Measurements from ENCODE around the gene SNORC. TPM values are rescaled to one million over a fixed set of nuclear protein-coding genes. Genes with fewer than 3 reads are reported as not detected.
"Not testable (repeated sequence)": the region's sequence is repeated elsewhere in the genome, so short reads cannot be mapped to it uniquely, and the experiment has no call there.

SNORC gene
- polyA plus RNA-seq, 2 donors = 1.0 to 2.4 TPM

GRCh38 chr2:232901736-232902578 is 31.9 kb downstream of the SNORC start:
- Histone ChIP-seq H3K27me3 (ENCODE audit: control insufficient read depth in 1 of 2, insufficient read depth in 2 of 2, low read length in 2 of 2) (no peaks in the 10 kb centered on the region), H3K4me1 (ENCODE audit: control insufficient read depth in 2 of 2, insufficient read depth in 2 of 2, low read length in 1 of 2) (peaks cover 0 to 6% of the 10 kb centered on the region in 2 donors), H3K4me3 (ENCODE audit: low read depth in 1 of 2, low read length in 2 of 2) (no peak overlapping the region), H3K9me3 (ENCODE audit: control insufficient read depth in 2 of 2, insufficient read depth in 1 of 2, low read depth in 1 of 2, low read length in 1 of 2) (no peaks in the 10 kb centered on the region), H3K36me3 (ENCODE audit: control insufficient read depth in 2 of 2, insufficient read depth in 2 of 2, low read length in 1 of 2) (no peaks in the 10 kb centered on the region), H3K27ac (ENCODE audit: low read depth in 2 of 2, low read length in 1 of 2) (no peak overlapping the region)
- 73 to 77% methylated on average over 28 of the region's 28 CpGs for WGBS, 2 donors

- no peaks in the 10 kb centered on the region for H3K9me3 ChIP-seq (ENCODE audit: control insufficient read depth in 2 of 2, insufficient read depth in 1 of 2, low read depth in 1 of 2, low read length in 1 of 2)
- H3K4me3 ChIP-seq (ENCODE audit: low read depth in 1 of 2, low read length in 2 of 2) = no peak overlapping the region
- 79 to 87% methylated on average over 9 of the region's 9 CpGs for WGBS, 2 donors
- H3K27me3 ChIP-seq (ENCODE audit: control insufficient read depth in 1 of 2, insufficient read depth in 2 of 2, low read length in 2 of 2) = no peaks in the 10 kb centered on the region
- peaks cover 0 to 6% of the 10 kb centered on the region in 2 donors for H3K4me1 ChIP-seq (ENCODE audit: control insufficient read depth in 2 of 2, insufficient read depth in 2 of 2, low read length in 1 of 2)
- no peak overlapping the region for H3K27ac ChIP-seq (ENCODE audit: low read depth in 2 of 2, low read length in 1 of 2)
- H3K36me3 ChIP-seq (ENCODE audit: control insufficient read depth in 2 of 2, insufficient read depth in 2 of 2, low read length in 1 of 2) = no peaks in the 10 kb centered on the region
These were observed 33.9 kb downstream of the SNORC start for GRCh38 chr2:232903989-232904388.

DNA sequence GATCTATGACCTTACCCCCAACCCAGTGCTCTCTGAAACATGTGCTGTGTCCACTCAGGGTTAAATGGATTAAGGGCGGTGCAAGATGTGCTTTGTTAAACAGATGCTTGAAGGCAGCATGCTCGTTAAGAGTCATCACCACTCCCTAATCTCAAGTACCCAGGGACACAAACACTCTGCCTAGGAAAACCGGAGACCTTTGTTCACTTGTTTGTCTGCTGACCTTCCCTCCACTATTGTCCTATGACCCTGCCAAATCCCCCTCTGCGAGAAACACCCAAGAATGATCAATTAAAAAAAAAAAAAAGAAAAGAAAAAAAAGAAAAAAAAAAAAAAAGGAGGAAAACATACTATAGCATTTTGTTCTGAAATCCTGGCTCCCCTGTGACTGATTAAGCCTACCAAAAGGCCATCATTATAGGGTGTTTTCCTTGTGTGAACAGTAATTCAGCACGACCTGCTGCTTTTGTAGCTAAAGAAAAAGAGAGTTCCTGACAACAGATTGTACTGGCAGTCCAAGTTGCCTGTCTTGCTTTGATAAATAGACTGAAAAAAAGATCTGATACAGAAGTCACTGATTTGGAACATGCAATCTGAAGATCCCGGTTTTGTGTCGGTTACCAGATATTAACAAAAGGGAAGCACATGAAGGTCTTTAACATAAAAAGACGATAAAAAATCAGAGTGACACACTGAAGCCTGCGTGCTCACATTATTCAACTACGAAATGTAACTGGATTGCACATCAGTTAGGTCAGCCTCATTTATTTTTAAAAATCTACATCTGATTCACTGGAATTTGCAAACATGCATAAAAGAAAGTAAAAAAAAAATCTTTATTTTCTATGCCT is 37.0 kb downstream of the SNORC start:
- 64 to 68% methylated on average over 8 to 9 of the region's 10 CpGs for WGBS, 2 donors
- not testable (repeated sequence) for H3K27me3 ChIP-seq (ENCODE audit: control insufficient read depth in 1 of 2, insufficient read depth in 2 of 2, low read length in 2 of 2); H3K9me3 ChIP-seq (ENCODE audit: control insufficient read depth in 2 of 2, insufficient read depth in 1 of 2, low read depth in 1 of 2, low read length in 1 of 2); H3K36me3 ChIP-seq (ENCODE audit: control insufficient read depth in 2 of 2, insufficient read depth in 2 of 2, low read length in 1 of 2); H3K4me3 ChIP-seq (ENCODE audit: low read depth in 1 of 2, low read length in 2 of 2); H3K4me1 ChIP-seq (ENCODE audit: control insufficient read depth in 2 of 2, insufficient read depth in 2 of 2, low read length in 1 of 2); H3K27ac ChIP-seq (ENCODE audit: low read depth in 2 of 2, low read length in 1 of 2)

- H3K4me1 ChIP-seq (ENCODE audit: control insufficient read depth in 2 of 2, insufficient read depth in 2 of 2, low read length in 1 of 2); H3K9me3 ChIP-seq (ENCODE audit: control insufficient read depth in 2 of 2, insufficient read depth in 1 of 2, low read depth in 1 of 2, low read length in 1 of 2); H3K36me3 ChIP-seq (ENCODE audit: control insufficient read depth in 2 of 2, insufficient read depth in 2 of 2, low read length in 1 of 2); H3K27ac ChIP-seq (ENCODE audit: low read depth in 2 of 2, low read length in 1 of 2); H3K4me3 ChIP-seq (ENCODE audit: low read depth in 1 of 2, low read length in 2 of 2); H3K27me3 ChIP-seq (ENCODE audit: control insufficient read depth in 1 of 2, insufficient read depth in 2 of 2, low read length in 2 of 2): not testable (repeated sequence)
- 92 to 96% methylated on average over 9 of the region's 9 CpGs for WGBS, 2 donors
These were observed 37.6 kb downstream of the SNORC start for GRCh38 chr2:232907718-232908085.

- Histone ChIP-seq H3K4me3 (ENCODE audit: low read depth in 1 of 2, low read length in 2 of 2) (no peak overlapping the region), H3K27me3 (ENCODE audit: control insufficient read depth in 1 of 2, insufficient read depth in 2 of 2, low read length in 2 of 2) (no peaks in the 10 kb centered on the region), H3K9me3 (ENCODE audit: control insufficient read depth in 2 of 2, insufficient read depth in 1 of 2, low read depth in 1 of 2, low read length in 1 of 2) (no peaks in the 10 kb centered on the region), H3K36me3 (ENCODE audit: control insufficient read depth in 2 of 2, insufficient read depth in 2 of 2, low read length in 1 of 2) (no peaks in the 10 kb centered on the region), H3K27ac (ENCODE audit: low read depth in 2 of 2, low read length in 1 of 2) (no peak overlapping the region), H3K4me1 (ENCODE audit: control insufficient read depth in 2 of 2, insufficient read depth in 2 of 2, low read length in 1 of 2) (no peaks in the 10 kb centered on the region)
- 72 to 79% methylated on average over 6 of the region's 6 CpGs for WGBS, 2 donors
These were observed 38.6 kb downstream of the SNORC start for GRCh38 chr2:232908695-232909094.

DNA sequence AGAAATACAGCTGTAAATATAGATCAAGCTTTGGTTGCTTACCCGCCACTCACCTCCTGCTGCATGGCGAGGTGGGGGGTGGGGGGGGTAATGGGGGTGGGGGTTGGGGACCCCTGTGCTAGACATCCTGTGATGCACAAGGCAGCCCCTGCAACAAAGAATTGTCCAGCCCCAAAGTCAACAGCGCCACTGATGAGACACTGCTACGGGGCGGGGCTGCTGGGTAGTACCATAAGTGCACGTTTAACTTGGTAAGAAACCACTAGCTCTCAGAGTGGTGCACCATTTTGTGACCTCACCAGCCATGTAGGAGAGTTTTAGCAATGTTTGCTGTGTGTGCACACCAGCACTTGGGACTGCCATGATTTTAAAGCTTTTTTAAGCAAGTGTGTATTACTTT is 40.3 kb downstream of the SNORC start:
- Histone ChIP-seq H3K27me3 (ENCODE audit: control insufficient read depth in 1 of 2, insufficient read depth in 2 of 2, low read length in 2 of 2) (no peaks in the 10 kb centered on the region), H3K27ac (ENCODE audit: low read depth in 2 of 2, low read length in 1 of 2) (no peak overlapping the region), H3K9me3 (ENCODE audit: control insufficient read depth in 2 of 2, insufficient read depth in 1 of 2, low read depth in 1 of 2, low read length in 1 of 2) (no peaks in the 10 kb centered on the region), H3K36me3 (ENCODE audit: control insufficient read depth in 2 of 2, insufficient read depth in 2 of 2, low read length in 1 of 2) (no peaks in the 10 kb centered on the region), H3K4me3 (ENCODE audit: low read depth in 1 of 2, low read length in 2 of 2) (no peak overlapping the region), H3K4me1 (ENCODE audit: control insufficient read depth in 2 of 2, insufficient read depth in 2 of 2, low read length in 1 of 2) (no peaks in the 10 kb centered on the region)
- 91 to 97% methylated on average over 6 of the region's 6 CpGs for WGBS, 2 donors

- Histone ChIP-seq H3K4me3 (ENCODE audit: low read depth in 1 of 2, low read length in 2 of 2) (no peak overlapping the region), H3K27me3 (ENCODE audit: control insufficient read depth in 1 of 2, insufficient read depth in 2 of 2, low read length in 2 of 2) (no peaks in the 10 kb centered on the region), H3K36me3 (ENCODE audit: control insufficient read depth in 2 of 2, insufficient read depth in 2 of 2, low read length in 1 of 2) (no peaks in the 10 kb centered on the region), H3K4me1 (ENCODE audit: control insufficient read depth in 2 of 2, insufficient read depth in 2 of 2, low read length in 1 of 2) (no peaks in the 10 kb centered on the region), H3K9me3 (ENCODE audit: control insufficient read depth in 2 of 2, insufficient read depth in 1 of 2, low read depth in 1 of 2, low read length in 1 of 2) (no peaks in the 10 kb centered on the region), H3K27ac (ENCODE audit: low read depth in 2 of 2, low read length in 1 of 2) (no peak overlapping the region)
- WGBS, 2 donors = 62 to 65% methylated on average over 1 of the region's 1 CpG
These were observed 41.7 kb downstream of the SNORC start for GRCh38 chr2:232911712-232912277.

- Histone ChIP-seq H3K27ac (ENCODE audit: low read depth in 2 of 2, low read length in 1 of 2) (no peak overlapping the region), H3K9me3 (ENCODE audit: control insufficient read depth in 2 of 2, insufficient read depth in 1 of 2, low read depth in 1 of 2, low read length in 1 of 2) (no peaks in the 10 kb centered on the region), H3K36me3 (ENCODE audit: control insufficient read depth in 2 of 2, insufficient read depth in 2 of 2, low read length in 1 of 2) (no peaks in the 10 kb centered on the region), H3K4me1 (ENCODE audit: control insufficient read depth in 2 of 2, insufficient read depth in 2 of 2, low read length in 1 of 2) (no peaks in the 10 kb centered on the region), H3K4me3 (ENCODE audit: low read depth in 1 of 2, low read length in 2 of 2) (no peak overlapping the region), H3K27me3 (ENCODE audit: control insufficient read depth in 1 of 2, insufficient read depth in 2 of 2, low read length in 2 of 2) (no peaks in the 10 kb centered on the region)
- WGBS, 2 donors = 72 to 74% methylated on average over 2 of the region's 2 CpGs
These were observed 43.8 kb downstream of the SNORC start for GRCh38 chr2:232913903-232914302.

DNA sequence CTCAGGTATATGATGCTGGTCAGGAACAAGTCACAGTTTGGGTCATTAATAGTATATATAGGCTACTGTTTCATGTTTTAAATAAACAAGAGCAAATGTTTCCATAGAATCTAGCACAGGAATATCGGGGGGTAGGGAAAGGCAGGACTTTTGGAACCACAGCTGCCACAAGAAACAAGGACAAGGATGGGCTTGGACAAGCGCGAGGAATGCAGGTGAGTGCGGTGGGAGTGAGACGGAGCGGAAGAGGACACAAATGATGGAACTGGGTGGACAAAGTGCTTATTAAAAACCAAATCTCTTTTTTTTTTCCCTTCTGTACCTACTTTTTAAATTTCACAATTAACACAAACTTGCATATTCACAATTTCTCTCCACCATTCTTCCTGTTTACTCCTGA is 49.1 kb downstream of the SNORC start:
- Histone ChIP-seq H3K27ac (ENCODE audit: low read depth in 2 of 2, low read length in 1 of 2) (no peak overlapping the region), H3K4me3 (ENCODE audit: low read depth in 1 of 2, low read length in 2 of 2) (no peak overlapping the region), H3K36me3 (ENCODE audit: control insufficient read depth in 2 of 2, insufficient read depth in 2 of 2, low read length in 1 of 2) (peaks cover 0 to 4% of the 10 kb centered on the region in 2 donors), H3K27me3 (ENCODE audit: control insufficient read depth in 1 of 2, insufficient read depth in 2 of 2, low read length in 2 of 2) (no peaks in the 10 kb centered on the region), H3K4me1 (ENCODE audit: control insufficient read depth in 2 of 2, insufficient read depth in 2 of 2, low read length in 1 of 2) (no peaks in the 10 kb centered on the region), H3K9me3 (ENCODE audit: control insufficient read depth in 2 of 2, insufficient read depth in 1 of 2, low read depth in 1 of 2, low read length in 1 of 2) (no peaks in the 10 kb centered on the region)
- WGBS, 2 donors = 96 to 99% methylated on average over 6 of the region's 6 CpGs

All from esophagus (tissue), 2 donors.